ENCODE results near the gene INVS.

- TF ChIP-seq CTCF (IDR thresholded peaks at IDR 0.05; ENCODE audit: extremely low read depth in 1 of 2, insufficient read depth in 1 of 2, low read depth in 1 of 2, low read length in 2 of 2) (no peak), POLR2AphosphoS5 (IDR thresholded peaks at IDR 0.05; ENCODE audit: insufficient read depth, low read depth, low read length) (no peak), POLR2A (IDR thresholded peaks at IDR 0.05; ENCODE audit: low read depth, low read length) (no peak)
These were observed 251.1 kb downstream of the INVS start for GRCh38 chr9:100350188-100350587.
